D721Med (cell line): ENCODE results near the gene TMEM132E.

Source experiments
- DNase-seq: peaks from one replicate; pipeline ENCODE4 v3.0.0; 2011; ENCODE audit warnings: low spot score; ENCODE audit not compliant: insufficient read length
- FAIRE-seq: peaks from 2 replicates; lab custom pipeline; 2011; peaks lifted over from hg19 to GRCh38; lab: Jason Lieb, UNC
- CTCF ChIP-seq: IDR thresholded peaks from 2 replicates; pipeline ENCODE4 v1.5.1; 2012; ENCODE audit warnings: mild to moderate bottlenecking, control low read depth; ENCODE audit not compliant: insufficient read depth; ENCODE audit errors: missing control alignments

Gene TMEM132E

GRCh38 chr17:34586346-34586846 is 7.0 kb downstream of the TMEM132E start:
- FAIRE-seq (no peak), DNase-seq (no peak)
- TF ChIP-seq CTCF = no peak

- no peak for FAIRE-seq
- DNase-seq = no peak
- TF ChIP-seq CTCF = no peak
These were observed 8.9 kb downstream of the TMEM132E start for GRCh38 chr17:34588266-34588665.

GRCh38 chr17:34589120-34589965 is 10.0 kb downstream of the TMEM132E start:
- FAIRE-seq (no peak), DNase-seq (no peak)
- no peak for TF ChIP-seq CTCF

GRCh38 chr17:34592002-34592401 is 12.6 kb downstream of the TMEM132E start:
- TF ChIP-seq CTCF = no peak
- DNase-seq = no peak
- FAIRE-seq = no peak

GRCh38 chr17:34596920-34597319 is 17.5 kb downstream of the TMEM132E start:
- DNase-seq (no peak), FAIRE-seq (no peak)
- no peak for TF ChIP-seq CTCF

- no peak for DNase-seq
- TF ChIP-seq CTCF = no peak
- no peak for FAIRE-seq
These were observed 18.9 kb downstream of the TMEM132E start for GRCh38 chr17:34598161-34598776.
